GM23248 (cell line): ENCODE data around the gene ZNF81.
"Not testable (repeated sequence)": the region's sequence is repeated elsewhere in the genome, so short reads cannot be mapped to it uniquely, and the experiment has no call there.

ENCODE experiments used
- EZH2 ChIP-seq: fragments of 200-600 bp; sonication (generic); IDR thresholded peaks from 2 replicates; pipeline ENCODE4 v1.6.1; 2018; ENCODE audit warnings: antibody characterized with exemption, mild to moderate bottlenecking; ENCODE audit not compliant: insufficient read depth, poor library complexity, severe bottlenecking
- EZH2phosphoT487 ChIP-seq: fragments of 200-600 bp; sonication (generic); IDR thresholded peaks from 2 replicates; pipeline ENCODE4 v1.6.1; 2018; ENCODE audit warnings: antibody characterized with exemption, moderate library complexity, mild to moderate bottlenecking, low read depth; ENCODE audit not compliant: insufficient read depth

GRCh38 chrX:47803103-47803502, 33.6 kb upstream of the ZNF81 start:
- TF ChIP-seq EZH2, EZH2phosphoT487: not testable (repeated sequence)
